Body of pancreas (tissue), 4 donors: ENCODE results near the gene GAB4. TPM values are rescaled to one million over a fixed set of nuclear protein-coding genes. Genes with fewer than 3 reads are reported as not detected.

Experiments
- ATAC-seq: fragments of 150-250 bp; one replicate; pipeline ENCODE4 v1.9.1; 2016
- DNase-seq, 4 donors: peaks; one replicate each; pipeline ENCODE4 v3.0.0-alpha.2; 2019
- H3K27ac ChIP-seq, 4 donors: fragments of 200-600 bp; sonication (generic); 1 replicate in 3 of 4; 2 replicates in 1 of 4; pipeline versions ENCODE4 v1.5.1 to v1.6.1; 2016 to 2019; ENCODE audit warnings: mild to moderate bottlenecking in 1 of 4, mixed read lengths in 1 of 4, moderate library complexity in 1 of 4
- H3K27me3 ChIP-seq, 2 donors: fragments of 200-600 bp; sonication (generic); one replicate each; pipeline ENCODE4 v1.6.0; 2016; ENCODE audit warnings: mild to moderate bottlenecking in 1 of 2
- H3K36me3 ChIP-seq, 2 donors: fragments of 200-600 bp; sonication (generic); replicated peaks in 1 of 2; 2 replicates each; pipeline ENCODE4 v1.5.1; 2016; ENCODE audit warnings: low read depth in 2 of 2; ENCODE audit not compliant: insufficient read depth in 1 of 2
- H3K4me1 ChIP-seq: fragments of 200-600 bp; sonication (generic); one replicate; pipeline ENCODE4 v1.6.0; 2016
- H3K4me3 ChIP-seq, 2 donors: fragments of 200-600 bp; sonication (generic); 1 replicate in 1 of 2; 2 replicates in 1 of 2; pipeline ENCODE4 v1.5.1; 2016 to 2019
- H3K9me3 ChIP-seq, 3 donors: fragments of 200-600 bp; sonication (generic); 1 replicate in 2 of 3; 2 replicates in 1 of 3; pipeline ENCODE4 v1.5.1; 2016
- POLR2A ChIP-seq, 3 donors: fragments of 450-650 bp; IDR thresholded peaks; one replicate each; pipeline ENCODE4 v1.6.1; 2016; ENCODE audit warnings: antibody characterized with exemption in 3 of 3, mild to moderate bottlenecking in 2 of 3
- WGBS, 2 donors: methylation state at CpG; one replicate each; pipeline ENCODE4 v1.1.5; 2017; 5-methylcytosine and 5-hydroxymethylcytosine counted together
- intact Hi-C: fragments of 100-400 bp; cut with DNase I; formaldehyde crosslinking; loops from one replicate; pipeline ENCODE4 v1.15.1; 2023
- total RNA-seq, 2 donors: library from RNA; depleted of rRNA; stranded (reverse); fragments of >200 nt; gene quantifications; one replicate each; pipeline ENCODE4 v1.1.0, GENCODE V29; 2016
- TF ChIP-seq, protein P1 (sequence below), 7 experiments: fragments of 450-650 bp in 4 of 7; fragments of 200-600 bp in 3 of 7; sonication (generic) in 3 of 7; IDR thresholded peaks; one replicate each; pipeline ENCODE4 v1.5.1; 2016 to 2019; ENCODE audit warnings: antibody characterized with exemption in 7 of 7

GAB4 gene
- total RNA-seq, 2 donors from 2014 or later, result not detected

DNA sequence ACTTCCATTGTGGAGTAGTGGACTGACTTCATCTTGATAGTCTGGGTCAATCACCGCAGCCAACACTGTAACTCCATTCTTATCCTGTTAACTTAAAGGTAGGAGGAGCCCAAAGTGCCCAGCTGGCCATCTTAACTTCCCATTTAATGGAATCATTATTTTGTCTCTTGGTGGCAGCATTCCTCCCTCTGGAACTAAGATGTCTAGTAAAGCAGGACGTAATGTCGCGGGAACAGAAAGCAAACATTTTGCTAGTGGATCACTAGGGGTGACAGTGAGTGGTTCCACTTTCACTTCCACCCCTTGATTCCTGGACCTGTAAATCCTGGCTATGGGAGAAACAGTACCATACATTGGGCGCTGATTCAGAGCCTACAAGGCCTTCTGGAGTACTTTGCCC lies 71.4 kb downstream of the GAB4 start:
- H3K9me3 ChIP-seq, result no peaks in the 10 kb centered on the region
- no peaks in the 10 kb centered on the region for H3K27me3 ChIP-seq
- TF ChIP-seq POLR2A (IDR thresholded peaks at IDR 0.05), result no peak
- intact Hi-C loops, result no loop called here
- no peak overlapping the region for H3K4me3 ChIP-seq
- DNase-seq (no peak), ATAC-seq (no peak)
- H3K4me1 ChIP-seq, result no peaks in the 10 kb centered on the region
- no peak overlapping the region for H3K27ac ChIP-seq
- H3K36me3 ChIP-seq, result no peaks in the 10 kb centered on the region
- WGBS, 2 donors, result 83 to 87% methylated on average over 5 of the region's 5 CpGs

DNA sequence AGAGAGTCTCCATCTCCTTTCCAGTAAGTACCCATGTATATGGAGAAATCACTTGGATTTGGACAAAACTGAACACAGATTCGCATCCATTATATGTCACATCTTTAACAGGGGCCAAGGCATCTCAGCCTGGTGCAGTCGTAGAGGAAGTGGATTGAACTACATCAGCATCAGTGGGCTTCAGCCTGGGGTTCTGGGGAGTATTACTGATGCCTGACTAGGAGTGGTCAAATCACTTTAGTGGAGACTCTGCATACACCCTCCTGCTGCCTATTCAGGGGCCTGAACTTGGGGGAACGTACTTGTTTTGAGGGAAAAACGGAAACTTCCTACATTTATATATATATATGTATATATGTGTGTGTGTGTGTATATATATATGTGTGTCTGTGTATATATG lies 72.8 kb downstream of the GAB4 start:
- Histone ChIP-seq H3K27ac (no peak overlapping the region), H3K4me3 (no peak overlapping the region), H3K36me3 (no peaks in the 10 kb centered on the region), H3K9me3 (no peaks in the 10 kb centered on the region), H3K27me3 (no peaks in the 10 kb centered on the region), H3K4me1 (no peaks in the 10 kb centered on the region)
- no peak for ATAC-seq
- intact Hi-C loops, result no loop called here
- 57% methylated on average over 4 of the region's 4 CpGs for WGBS, 2 donors
- TF ChIP-seq POLR2A (IDR thresholded peaks at IDR 0.05), result no peak
- TF ChIP-seq, protein P1, sequence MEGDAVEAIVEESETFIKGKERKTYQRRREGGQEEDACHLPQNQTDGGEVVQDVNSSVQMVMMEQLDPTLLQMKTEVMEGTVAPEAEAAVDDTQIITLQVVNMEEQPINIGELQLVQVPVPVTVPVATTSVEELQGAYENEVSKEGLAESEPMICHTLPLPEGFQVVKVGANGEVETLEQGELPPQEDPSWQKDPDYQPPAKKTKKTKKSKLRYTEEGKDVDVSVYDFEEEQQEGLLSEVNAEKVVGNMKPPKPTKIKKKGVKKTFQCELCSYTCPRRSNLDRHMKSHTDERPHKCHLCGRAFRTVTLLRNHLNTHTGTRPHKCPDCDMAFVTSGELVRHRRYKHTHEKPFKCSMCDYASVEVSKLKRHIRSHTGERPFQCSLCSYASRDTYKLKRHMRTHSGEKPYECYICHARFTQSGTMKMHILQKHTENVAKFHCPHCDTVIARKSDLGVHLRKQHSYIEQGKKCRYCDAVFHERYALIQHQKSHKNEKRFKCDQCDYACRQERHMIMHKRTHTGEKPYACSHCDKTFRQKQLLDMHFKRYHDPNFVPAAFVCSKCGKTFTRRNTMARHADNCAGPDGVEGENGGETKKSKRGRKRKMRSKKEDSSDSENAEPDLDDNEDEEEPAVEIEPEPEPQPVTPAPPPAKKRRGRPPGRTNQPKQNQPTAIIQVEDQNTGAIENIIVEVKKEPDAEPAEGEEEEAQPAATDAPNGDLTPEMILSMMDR (IDR thresholded peaks at IDR 0.05), result no peak
- DNase-seq, result no peak

DNA sequence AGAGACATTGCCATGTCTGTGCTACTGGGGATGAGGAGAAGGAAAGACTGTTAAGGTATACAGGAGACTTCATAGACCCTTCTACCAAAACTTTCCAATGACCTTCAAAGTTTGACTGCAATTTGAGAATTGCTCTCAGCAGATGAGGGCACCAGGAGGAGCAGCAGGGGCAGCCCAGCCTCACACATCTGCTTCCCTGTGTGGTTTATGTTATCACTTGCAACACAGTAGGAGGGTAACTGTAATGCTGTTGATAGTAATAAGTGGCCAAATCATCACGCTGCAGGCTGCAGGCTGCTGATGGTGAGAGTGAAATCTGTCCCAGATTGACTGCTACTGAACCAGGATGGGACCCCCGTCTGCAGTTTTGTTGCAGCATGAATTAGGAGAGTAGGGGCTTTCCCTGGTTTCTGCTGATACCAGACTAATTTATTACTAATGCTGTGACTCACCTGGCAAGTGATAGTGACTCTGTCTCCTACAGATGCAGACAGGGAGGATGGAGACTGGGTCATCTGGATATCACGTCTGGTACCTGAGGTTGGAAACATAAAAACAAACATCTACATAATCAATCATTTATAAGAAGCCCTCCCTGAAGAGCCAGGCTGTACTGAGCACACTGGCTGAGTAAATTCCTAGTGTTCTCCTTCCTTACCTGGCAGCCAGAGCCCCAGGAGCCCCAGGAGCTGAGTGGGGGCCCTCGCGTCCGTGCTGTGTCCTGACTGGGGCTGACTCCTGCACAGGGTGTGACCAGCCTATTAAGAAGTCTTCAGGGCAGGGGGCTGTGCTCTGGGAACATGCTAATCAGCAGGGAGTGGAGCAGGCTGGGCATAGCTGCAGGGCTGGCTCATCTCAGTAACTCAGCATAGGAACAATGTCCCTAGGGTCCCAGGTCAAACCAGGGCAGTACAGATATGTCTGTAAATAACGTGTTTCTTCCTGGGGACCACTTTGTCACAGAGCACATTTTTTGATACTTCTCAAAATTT lies 74.4 kb downstream of the GAB4 start:
- no peaks in the 10 kb centered on the region for H3K9me3 ChIP-seq
- 19 to 24% methylated on average over 4 to 7 of the region's 7 CpGs for WGBS, 2 donors
- intact Hi-C loops, result no loop called here
- no peak overlapping the region for H3K4me3 ChIP-seq
- TF ChIP-seq POLR2A (IDR thresholded peaks at IDR 0.05), result no peak
- TF ChIP-seq, protein P1 (IDR thresholded peaks at IDR 0.05), result no peak
- H3K27me3 ChIP-seq, result no peaks in the 10 kb centered on the region
- no peaks in the 10 kb centered on the region for H3K4me1 ChIP-seq
- no peak for DNase-seq
- H3K27ac ChIP-seq, result no peak overlapping the region
- no peaks in the 10 kb centered on the region for H3K36me3 ChIP-seq
- no peak for ATAC-seq

DNA sequence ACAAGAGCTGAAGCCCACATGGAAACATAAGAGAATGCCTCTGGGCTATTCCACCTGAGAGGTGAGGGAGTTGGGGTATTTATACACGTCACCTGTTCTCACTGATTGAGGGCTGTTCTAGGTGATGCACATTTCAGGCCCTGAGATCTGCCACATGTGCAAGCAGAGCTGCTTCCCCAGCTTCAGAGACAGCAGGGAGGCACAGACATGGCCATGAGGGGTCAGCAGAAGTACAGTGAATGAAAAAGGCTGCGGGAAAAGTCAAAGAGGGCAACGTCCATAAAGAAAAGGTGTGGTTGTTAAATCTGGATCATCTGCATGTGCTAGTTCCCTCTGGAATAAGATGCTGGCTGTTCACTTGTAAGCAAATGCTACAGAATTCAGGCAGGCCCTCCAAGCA lies 75.4 kb downstream of the GAB4 start:
- 41 to 46% methylated on average over 3 of the region's 3 CpGs for WGBS, 2 donors
- intact Hi-C loops, result no loop called here
- no peak for DNase-seq

DNA sequence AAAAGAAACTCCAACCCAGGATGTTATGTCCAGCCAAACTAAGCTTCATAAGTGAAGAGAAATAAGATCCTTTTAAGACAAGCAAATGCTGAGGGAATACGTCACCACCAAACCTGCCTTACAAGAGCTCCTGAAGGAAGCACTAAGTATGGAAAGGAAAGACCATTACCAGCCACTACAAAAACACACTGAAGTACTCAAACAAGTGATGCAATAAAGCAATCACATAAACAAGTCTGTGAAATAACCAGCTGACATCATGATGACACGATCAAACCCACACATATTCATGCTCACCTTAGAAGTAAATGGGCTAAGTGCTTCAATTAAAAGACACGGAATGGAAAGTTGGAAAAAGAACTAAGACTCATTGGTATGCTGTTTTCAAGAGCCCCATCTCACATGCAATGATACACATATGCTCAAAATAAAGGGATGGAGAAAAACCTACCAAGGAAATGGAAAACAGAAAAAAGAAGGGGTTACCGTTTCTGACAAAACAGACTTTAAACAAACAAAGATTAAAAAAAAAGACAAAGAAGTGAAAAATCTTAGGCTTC lies 82.5 kb downstream of the GAB4 start:
- no peaks in the 10 kb centered on the region for H3K9me3 ChIP-seq
- intact Hi-C loops, result no loop called here
- WGBS, 2 donors, result 57 to 61% methylated on average over 4 of the region's 4 CpGs
- no peaks in the 10 kb centered on the region for H3K36me3 ChIP-seq
- H3K27me3 ChIP-seq, result no peaks in the 10 kb centered on the region
- ATAC-seq (no peak), DNase-seq (no peak)
- no peak for TF ChIP-seq POLR2A (IDR thresholded peaks at IDR 0.05)
- TF ChIP-seq, protein P1 (IDR thresholded peaks at IDR 0.05), result no peak
- no peak overlapping the region for H3K27ac ChIP-seq
- no peaks in the 10 kb centered on the region for H3K4me1 ChIP-seq
- no peak overlapping the region for H3K4me3 ChIP-seq

More for the DNA sequence above, 75.4 kb downstream of the GAB4 start:
- H3K27me3 ChIP-seq, result no peaks in the 10 kb centered on the region
- no peak overlapping the region for H3K27ac ChIP-seq
- H3K9me3 ChIP-seq, result no peaks in the 10 kb centered on the region
- H3K4me3 ChIP-seq, result no peak overlapping the region
- ATAC-seq, result no peak
- no peaks in the 10 kb centered on the region for H3K4me1 ChIP-seq
- TF ChIP-seq POLR2A (IDR thresholded peaks at IDR 0.05), result no peak
- TF ChIP-seq, protein P1 (IDR thresholded peaks at IDR 0.05), result no peak
- H3K36me3 ChIP-seq, result no peaks in the 10 kb centered on the region
